WERI-Rb-1 (cell line): ENCODE measurements around the gene DAB2IP.
A peak's percentile ranks its signal among the peaks of the same experiment; 100 is the strongest.

ENCODE experiments used
- DNase-seq: peaks from one replicate; pipeline ENCODE4 v3.0.0-alpha.2; 2020
- H3K27ac ChIP-seq: fragments of 250-450 bp; sonication (Bioruptor Pico); 2 replicates; pipeline ENCODE4 v1.5.1; 2020; ENCODE audit warnings: mild to moderate bottlenecking, moderate library complexity
- H3K27me3 ChIP-seq: fragments of 250-450 bp; sonication (Bioruptor Pico); 2 replicates; pipeline ENCODE4 v1.5.1; 2021; ENCODE audit warnings: mild to moderate bottlenecking, low read depth, moderate library complexity; ENCODE audit not compliant: insufficient read depth, severe bottlenecking
- H3K36me3 ChIP-seq: fragments of 250-450 bp; sonication (Bioruptor Pico); 2 replicates; pipeline ENCODE4 v1.5.1; 2020; ENCODE audit warnings: mild to moderate bottlenecking, moderate library complexity
- H3K4me3 ChIP-seq: 2 replicates; pipeline ENCODE4 v1.5.1; 2011; ENCODE audit warnings: low read depth, mild to moderate bottlenecking, control low read depth, low read length
- H3K9me3 ChIP-seq: fragments of 250-450 bp; sonication (Bioruptor Pico); 2 replicates; pipeline ENCODE4 v1.5.1; 2021; ENCODE audit warnings: mild to moderate bottlenecking, moderate library complexity; ENCODE audit not compliant: severe bottlenecking
- CTCF ChIP-seq: IDR thresholded peaks from 2 replicates; pipeline ENCODE4 v1.5.1; 2011; ENCODE audit warnings: low read depth, mild to moderate bottlenecking, control low read depth, inconsistent platforms, low read length

DAB2IP gene

GRCh38 chr9:121681404-121681803 is 30.0 kb downstream of the DAB2IP start:
- Histone ChIP-seq H3K27ac (no peak overlapping the region), H3K4me3 (no peak overlapping the region), H3K36me3 (peaks cover 66% of the 10 kb centered on the region), H3K27me3 (no peaks in the 10 kb centered on the region), H3K9me3 (no peaks in the 10 kb centered on the region)
- TF ChIP-seq CTCF = no peak
- DNase-seq = no peak

GRCh38 chr9:121682201-121682600 is 30.8 kb downstream of the DAB2IP start:
- no peak overlapping the region for H3K27ac ChIP-seq
- no peak overlapping the region for H3K4me3 ChIP-seq
- no peak for TF ChIP-seq CTCF
- no peak for DNase-seq
- H3K27me3 ChIP-seq = no peaks in the 10 kb centered on the region
- no peaks in the 10 kb centered on the region for H3K9me3 ChIP-seq
- H3K36me3 ChIP-seq = peaks cover 72% of the 10 kb centered on the region

- no peak for DNase-seq
- H3K36me3 ChIP-seq = peaks cover 73% of the 10 kb centered on the region
- no peak overlapping the region for H3K4me3 ChIP-seq
- no peaks in the 10 kb centered on the region for H3K9me3 ChIP-seq
- no peak overlapping the region for H3K27ac ChIP-seq
- TF ChIP-seq CTCF = no peak
- no peaks in the 10 kb centered on the region for H3K27me3 ChIP-seq
Observed at GRCh38 chr9:121682926-121683515, 31.6 kb downstream of the DAB2IP start.

GRCh38 chr9:121683652-121684051 is 32.2 kb downstream of the DAB2IP start:
- no peak for TF ChIP-seq CTCF
- Histone ChIP-seq H3K27me3 (no peaks in the 10 kb centered on the region), H3K4me3 (no peak overlapping the region), H3K9me3 (no peaks in the 10 kb centered on the region), H3K36me3 (peaks cover 70% of the 10 kb centered on the region), H3K27ac (no peak overlapping the region)
- DNase-seq = no peak

GRCh38 chr9:121684381-121685145 is 33.1 kb downstream of the DAB2IP start:
- no peak overlapping the region for H3K4me3 ChIP-seq
- DNase-seq = peak; percentile 74

More at GRCh38 chr9:121684381-121685145, 33.1 kb downstream of the DAB2IP start:
- Histone ChIP-seq H3K36me3 (peaks cover 64% of the 10 kb centered on the region), H3K27me3 (no peaks in the 10 kb centered on the region), H3K9me3 (no peaks in the 10 kb centered on the region), H3K27ac (no peak overlapping the region)
- peak; percentile 85 for TF ChIP-seq CTCF
